ENCODE results near the gene RMI2. TPM values are rescaled to one million over a fixed set of nuclear protein-coding genes. Genes with fewer than 3 reads are reported as not detected.

RMI2 gene
- total and polyA plus RNA-seq, 2 of the 8 experiments (the other 6 are each of a cell fraction or from before 2014, with no cell fraction given), result 58.2 to 96.0 TPM

DNA sequence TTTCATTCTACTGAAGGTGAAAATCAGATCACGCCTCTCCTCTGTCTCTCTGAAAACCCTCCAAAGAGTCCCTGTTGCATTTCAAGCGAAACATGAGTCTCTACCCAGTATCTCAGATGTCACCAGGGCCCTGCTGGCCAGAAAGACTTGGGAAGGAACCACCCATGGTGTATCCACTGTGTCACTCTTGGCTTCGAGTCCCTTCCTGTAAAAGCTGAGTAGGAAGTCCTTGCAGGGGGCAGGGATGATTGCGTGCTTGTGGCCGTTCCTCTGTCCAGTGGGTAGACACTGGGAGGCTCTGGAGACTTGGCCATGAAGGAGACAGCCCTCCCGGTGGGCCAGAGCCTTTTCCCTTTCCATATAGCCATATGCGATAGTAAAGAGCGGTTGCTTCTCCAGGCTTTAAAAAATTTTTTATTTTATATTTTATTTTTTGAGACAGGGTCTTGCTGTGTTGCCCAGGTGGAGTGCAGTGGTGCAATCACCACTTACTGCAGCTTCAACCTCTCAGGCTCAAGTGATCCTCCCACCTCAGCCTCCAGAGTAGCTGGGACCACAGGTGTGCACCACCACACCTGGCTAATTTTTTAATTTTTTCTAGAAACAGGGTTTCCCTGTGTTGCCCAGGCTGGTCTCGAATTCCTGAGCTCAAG, 19.0 kb upstream of the RMI2 start:
- no peaks in the 10 kb centered on the region for H3K27me3 ChIP-seq (replicated peaks in 1 of 4; ENCODE audit: control insufficient read depth in 3 of 4, extremely low read depth in 1 of 4, insufficient read depth in 3 of 4, low read length in 3 of 4)
- no peaks in the 10 kb centered on the region for H4K20me1 ChIP-seq (replicated peaks in 1 of 2; ENCODE audit: control insufficient read depth in 1 of 2, insufficient read depth in 2 of 2, low read length in 2 of 2)
- peaks cover 13 to 16% (median 13%) of the 10 kb centered on the region in 4 experiments; a peak in 6 of 7 replicates for H3K4me1 ChIP-seq (replicated peaks in 1 of 4; ENCODE audit: control insufficient read depth in 3 of 4, insufficient read depth in 4 of 4, low read length in 3 of 4)
- FAIRE-seq, result no peak
- no peak overlapping the region for H2BK120ac ChIP-seq (replicated peaks; ENCODE audit: low read depth, low read length)
- no peak for DNase-seq (ENCODE audit: low read depth in 1 of 2, low spot score in 2 of 2)
- H3K4me2 ChIP-seq (ENCODE audit: insufficient read depth in 1 of 2, low read depth in 2 of 2, low read length in 2 of 2), result no peak overlapping the region
- H3K79me2 ChIP-seq (ENCODE audit: control insufficient read depth in 1 of 2, insufficient read depth in 2 of 2, low read length in 2 of 2), result no peaks in the 10 kb centered on the region
- 94% methylated on average over 9 of the region's 9 CpGs; no CpG with 5 or more reads in 1 of the 2 experiments for WGBS, 2 experiments (ENCODE audit: extremely low coverage in 1 of 2, insufficient coverage in 1 of 2, insufficient read length in 1 of 2, insufficient replicate concordance in 2 of 2, low coverage in 1 of 2, low lambda C conversion rate in 2 of 2, missing lambda C conversion rate in 1 of 2)
- no peak overlapping the region for H3K14ac ChIP-seq (ENCODE audit: insufficient read length)
- peak overlapping the region; percentile 34; the same call in 1 of the 2 replicates for H3K18ac ChIP-seq (ENCODE audit: extremely low read depth, low read length)
- H3K56ac ChIP-seq (replicated peaks; ENCODE audit: insufficient read length, low read depth, low read length), result no peak overlapping the region
- peaks cover 7% of the 10 kb centered on the region; the same call in 1 of the 2 replicates for H3K23me2 ChIP-seq (ENCODE audit: low read depth, low read length)
- no peaks in the 10 kb centered on the region for H3K36me3 ChIP-seq (ENCODE audit: control insufficient read depth in 2 of 4, insufficient read depth in 4 of 4, low read length in 3 of 4)
- H2AK5ac ChIP-seq (ENCODE audit: low read depth, low read length), result peak overlapping the region; percentile 99; the same call in 1 of the 2 replicates
- H3K79me1 ChIP-seq (ENCODE audit: low read depth, low read length), result no peaks in the 10 kb centered on the region
- H3K9me3 ChIP-seq (ENCODE audit: insufficient read depth in 2 of 2, low read depth in 1 of 2, low read length in 1 of 2), result no peaks in the 10 kb centered on the region
- ChIA-PET POLR2A (ENCODE audit: partially characterized antibody) (interaction anchor here (0.8 to 1.8 kb wide), 3 partner anchors 22 to 72 kb away, joined by 3 to 10 read pairs (median 4); no protein-coding TSS in a partner anchor), CTCF (ENCODE audit: partially characterized antibody) (interaction anchor here (0.8 to 2.0 kb wide), 5 partner anchors 11 to 71 kb away, joined by 3 to 6 read pairs (median 4); partner anchors contain the start of gene SOCS1)
- H2AFZ ChIP-seq (ENCODE audit: low read length), result no peak overlapping the region
- H4K5ac ChIP-seq (ENCODE audit: insufficient read length, low read depth, low read length), result no peak overlapping the region
- H2BK12ac ChIP-seq (ENCODE audit: low read depth, low read length), result peak overlapping the region; percentile 98; the same call in 1 of the 2 replicates
- no peak overlapping the region for H3K9ac ChIP-seq (replicated peaks in 1 of 4; ENCODE audit: extremely low read depth in 1 of 4, low read depth in 3 of 4, low read length in 3 of 4)
- H3K4ac ChIP-seq (replicated peaks; ENCODE audit: insufficient read length, low read depth, low read length), result no peak overlapping the region
- H4K8ac ChIP-seq (ENCODE audit: extremely low read depth, insufficient read depth, low read length), result no peak overlapping the region
- peak overlapping the region; percentile 12 for H4K91ac ChIP-seq (replicated peaks; ENCODE audit: insufficient read length, low read length)
- H2BK20ac ChIP-seq (ENCODE audit: low read length), result peak overlapping the region; percentile 88; the same call in 1 of the 2 replicates
- peak overlapping the region; percentile 99 for H2BK5ac ChIP-seq (ENCODE audit: low read depth, low read length)
- no peak overlapping the region for H3K23ac ChIP-seq (ENCODE audit: insufficient read length)
- H2BK15ac ChIP-seq (ENCODE audit: low read length), result peak overlapping the region; percentile 83
- H3K4me3 ChIP-seq (ENCODE audit: extremely low read depth in 1 of 4, insufficient read depth in 2 of 4, low read depth in 3 of 4, low read length in 4 of 4), result no peak overlapping the region
- H3K27ac ChIP-seq (ENCODE audit: low read depth, low read length), result no peak overlapping the region
- TF ChIP-seq GTF2F1 (IDR thresholded peaks at IDR 0.05; ENCODE audit: borderline replicate concordance, low read depth, low read length), result no peak
- no peak for TF ChIP-seq NRF1 (IDR thresholded peaks at IDR 0.05; ENCODE audit: low read depth, low read length)
- no peak for TF ChIP-seq FOSL1 (IDR thresholded peaks at IDR 0.05; ENCODE audit: insufficient read depth, low read depth, low read length)
- TF ChIP-seq ASH2L (IDR thresholded peaks at IDR 0.05; ENCODE audit: low read length), result no peak
- no peak for TF ChIP-seq SP2 (IDR thresholded peaks at IDR 0.05; ENCODE audit: low read length)
- TF ChIP-seq, protein P1, sequence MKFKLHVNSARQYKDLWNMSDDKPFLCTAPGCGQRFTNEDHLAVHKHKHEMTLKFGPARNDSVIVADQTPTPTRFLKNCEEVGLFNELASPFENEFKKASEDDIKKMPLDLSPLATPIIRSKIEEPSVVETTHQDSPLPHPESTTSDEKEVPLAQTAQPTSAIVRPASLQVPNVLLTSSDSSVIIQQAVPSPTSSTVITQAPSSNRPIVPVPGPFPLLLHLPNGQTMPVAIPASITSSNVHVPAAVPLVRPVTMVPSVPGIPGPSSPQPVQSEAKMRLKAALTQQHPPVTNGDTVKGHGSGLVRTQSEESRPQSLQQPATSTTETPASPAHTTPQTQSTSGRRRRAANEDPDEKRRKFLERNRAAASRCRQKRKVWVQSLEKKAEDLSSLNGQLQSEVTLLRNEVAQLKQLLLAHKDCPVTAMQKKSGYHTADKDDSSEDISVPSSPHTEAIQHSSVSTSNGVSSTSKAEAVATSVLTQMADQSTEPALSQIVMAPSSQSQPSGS (IDR thresholded peaks at IDR 0.05; ENCODE audit: low read length), result no peak
- TF ChIP-seq, protein P2, sequence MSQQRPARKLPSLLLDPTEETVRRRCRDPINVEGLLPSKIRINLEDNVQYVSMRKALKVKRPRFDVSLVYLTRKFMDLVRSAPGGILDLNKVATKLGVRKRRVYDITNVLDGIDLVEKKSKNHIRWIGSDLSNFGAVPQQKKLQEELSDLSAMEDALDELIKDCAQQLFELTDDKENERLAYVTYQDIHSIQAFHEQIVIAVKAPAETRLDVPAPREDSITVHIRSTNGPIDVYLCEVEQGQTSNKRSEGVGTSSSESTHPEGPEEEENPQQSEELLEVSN (IDR thresholded peaks at IDR 0.05), result no peak
- TF ChIP-seq BRCA1 (IDR thresholded peaks at IDR 0.05; ENCODE audit: low read depth, low read length), result no peak
- no peak for TF ChIP-seq PHF8 (conservative IDR thresholded peaks at IDR 0.05; ENCODE audit: low read depth, low read length)
- TF ChIP-seq EGR1 (IDR thresholded peaks at IDR 0.05; ENCODE audit: borderline replicate concordance, low read depth, low read length), result no peak
